Measurements from ENCODE around the gene A3GALT2.
A peak's percentile ranks its signal among the peaks of the same experiment; 100 is the strongest.
"Not testable (repeated sequence)": the region's sequence is repeated elsewhere in the genome, so short reads cannot be mapped to it uniquely, and the experiment has no call there.

The A3GALT2 gene

DNA sequence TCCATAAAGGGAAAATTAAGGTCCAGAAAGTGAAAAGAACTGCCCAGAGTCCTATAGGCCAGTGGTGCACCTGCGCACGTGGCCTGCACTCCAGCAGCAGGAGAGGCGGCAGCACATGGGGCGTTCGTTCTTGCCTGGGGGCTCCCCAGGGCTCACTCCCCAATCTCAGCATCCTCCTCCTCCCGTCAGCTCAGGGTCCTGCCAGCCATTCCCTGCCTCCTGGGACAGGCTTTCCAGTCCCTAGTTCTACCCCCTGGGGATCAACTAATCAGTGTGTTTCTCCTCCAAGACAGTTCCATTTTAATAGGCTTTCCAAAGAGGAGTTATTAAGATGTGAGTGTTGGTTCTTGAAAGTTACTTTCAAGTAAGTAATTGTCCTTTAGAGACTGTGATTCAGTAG lies 1.2 kb upstream of the A3GALT2 start:
- intact Hi-C loops (cut with micrococcal nuclease) = no loop called here

DNA sequence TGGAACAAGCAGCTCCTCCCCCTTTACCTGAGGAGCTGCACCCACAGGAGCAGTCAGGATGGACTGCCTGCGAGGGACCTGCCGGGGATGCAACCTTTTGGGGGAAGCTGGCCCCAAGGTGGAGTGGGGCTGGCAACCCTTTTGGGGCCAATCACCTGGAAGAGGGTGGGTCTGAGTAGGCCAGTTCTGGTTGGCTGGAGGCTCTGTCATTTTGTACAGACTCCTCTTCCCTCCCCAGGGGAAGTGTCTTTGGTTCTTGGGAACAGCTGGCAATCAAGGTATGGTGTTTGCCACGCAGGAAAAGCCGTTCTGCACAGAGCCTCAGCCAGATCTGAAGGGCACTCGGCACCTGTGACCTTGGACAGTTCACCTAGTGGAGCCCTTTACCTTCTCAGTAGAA lies 280 bp upstream of the A3GALT2 start:
- intact Hi-C loops (cut with micrococcal nuclease) = no loop called here
- H3K9me3 Mint-ChIP-seq = no peaks in the 10 kb centered on the region
- no peak overlapping the region for H3K4me3 Mint-ChIP-seq
- peaks cover 16% of the 10 kb centered on the region for H3K27me3 Mint-ChIP-seq
- H3K4me1 Mint-ChIP-seq (ENCODE audit: low read depth) = peaks cover 8% of the 10 kb centered on the region
- no peak overlapping the region for H3K27ac Mint-ChIP-seq
- peaks cover 36% of the 10 kb centered on the region for H3K36me3 Mint-ChIP-seq (ENCODE audit: low read depth)

More for the DNA sequence above, 1.2 kb upstream of the A3GALT2 start:
- Mint-ChIP-seq H3K4me1 (ENCODE audit: low read depth) (peaks cover 17% of the 10 kb centered on the region), H3K9me3 (no peaks in the 10 kb centered on the region), H3K36me3 (ENCODE audit: low read depth) (peaks cover 39% of the 10 kb centered on the region), H3K27ac (no peak overlapping the region), H3K27me3 (peaks cover 9% of the 10 kb centered on the region), H3K4me3 (no peak overlapping the region)

DNA sequence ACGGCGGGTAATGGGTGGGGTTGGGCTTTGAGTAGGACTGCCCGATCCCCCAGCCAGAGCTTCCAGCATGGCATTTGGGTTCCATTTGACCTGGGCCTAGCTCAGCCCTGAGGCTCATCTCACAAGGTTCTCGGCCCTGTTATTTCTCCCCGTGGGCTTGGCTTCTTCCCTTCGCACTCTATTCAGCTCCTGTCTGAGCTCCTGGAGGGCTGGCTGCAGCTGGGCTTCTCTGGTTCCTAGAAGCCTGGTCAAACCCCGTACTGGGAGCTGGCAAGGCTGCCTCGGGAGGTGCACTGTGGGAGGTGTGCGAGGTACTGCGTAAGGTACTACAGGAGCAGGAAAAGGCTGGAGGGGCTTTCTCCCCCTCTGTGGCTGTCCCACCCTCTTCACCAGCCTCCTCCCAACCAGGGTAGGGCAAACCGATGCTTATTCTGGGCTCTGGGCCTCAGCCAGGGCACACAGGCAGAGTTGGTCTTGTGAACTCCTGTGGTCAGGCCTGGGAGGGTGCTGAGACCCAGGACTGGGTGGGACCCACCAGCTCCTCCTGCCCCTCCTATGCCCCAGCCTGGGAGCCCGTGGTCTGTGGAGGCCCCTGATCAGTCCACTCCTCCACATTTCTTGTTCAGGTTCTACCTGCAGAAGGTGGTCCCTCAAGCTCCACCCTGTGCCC lies 814 bp downstream of the A3GALT2 start:
- H3K27ac Mint-ChIP-seq = no peak overlapping the region
- intact Hi-C loops (cut with micrococcal nuclease) = no loop called here
- H3K36me3 Mint-ChIP-seq (ENCODE audit: low read depth) = peaks cover 25% of the 10 kb centered on the region
- no peaks in the 10 kb centered on the region for H3K4me1 Mint-ChIP-seq (ENCODE audit: low read depth)
- peaks cover 18% of the 10 kb centered on the region for H3K27me3 Mint-ChIP-seq
- no peak overlapping the region for H3K4me3 Mint-ChIP-seq
- no peaks in the 10 kb centered on the region for H3K9me3 Mint-ChIP-seq

DNA sequence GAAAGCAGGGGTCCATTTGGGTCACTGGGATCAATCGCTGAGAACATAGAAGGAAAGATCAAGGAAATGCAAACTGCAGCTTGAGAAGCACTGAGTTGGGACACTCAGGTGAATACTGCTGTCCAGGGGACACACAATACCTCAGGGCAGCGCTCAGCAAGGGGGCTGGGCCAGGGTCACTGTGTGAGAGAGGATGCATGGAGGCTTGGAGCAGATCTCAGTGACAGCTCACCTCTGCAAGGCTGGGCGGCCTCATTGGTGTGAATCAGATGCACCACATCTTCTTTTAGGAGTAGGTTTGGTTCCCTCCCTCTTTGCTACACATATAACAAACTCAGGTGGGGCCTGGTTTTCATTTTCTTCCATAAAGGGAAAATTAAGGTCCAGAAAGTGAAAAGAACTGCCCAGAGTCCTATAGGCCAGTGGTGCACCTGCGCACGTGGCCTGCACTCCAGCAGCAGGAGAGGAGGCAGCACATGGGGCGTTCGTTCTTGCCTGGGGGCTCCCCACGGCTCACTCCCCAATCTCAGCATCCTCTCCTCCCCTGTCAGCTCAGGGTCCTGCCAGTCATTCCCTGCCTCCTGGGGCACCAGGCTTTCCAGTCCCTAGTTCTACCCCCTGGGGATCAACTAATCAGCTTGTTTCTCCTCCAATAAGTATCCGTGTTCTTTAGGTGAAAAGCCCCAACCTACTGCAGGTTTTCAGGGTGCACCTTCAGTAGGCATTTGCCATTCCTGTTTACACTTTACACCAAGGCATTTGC lies 1.5 kb downstream of the A3GALT2 start:
- Mint-ChIP-seq H3K4me3 (no peak overlapping the region), H3K27ac (no peak overlapping the region), H3K9me3 (no peaks in the 10 kb centered on the region), H3K36me3 (ENCODE audit: low read depth) (peaks cover 18% of the 10 kb centered on the region), H3K4me1 (ENCODE audit: low read depth) (no peaks in the 10 kb centered on the region), H3K27me3 (peaks cover 18% of the 10 kb centered on the region)
- intact Hi-C loops (cut with micrococcal nuclease) = no loop called here

DNA sequence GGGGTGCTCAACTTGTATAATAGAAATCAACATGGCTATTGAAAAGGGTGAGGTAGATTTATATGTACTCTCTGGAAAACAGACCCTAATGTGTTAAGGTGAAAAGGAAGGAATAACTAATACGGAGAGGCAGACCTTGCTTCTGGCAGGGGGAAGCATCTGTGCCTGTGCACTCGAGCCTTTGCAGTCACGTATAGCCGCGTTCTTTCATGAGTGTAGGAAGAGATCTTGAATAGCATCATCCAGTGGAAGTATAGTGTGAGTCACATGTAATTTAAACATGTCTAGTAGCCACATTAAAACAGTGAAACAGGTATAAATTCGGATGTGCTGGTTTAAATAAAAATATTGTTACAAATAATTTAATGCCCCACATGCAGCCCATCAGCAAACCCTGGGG lies 3.0 kb downstream of the A3GALT2 start:
- intact Hi-C loops (cut with micrococcal nuclease) = no loop called here
- Mint-ChIP-seq H3K27ac (no peak overlapping the region), H3K4me3 (no peak overlapping the region), H3K36me3 (ENCODE audit: low read depth) (peaks cover 4% of the 10 kb centered on the region), H3K4me1 (ENCODE audit: low read depth) (no peaks in the 10 kb centered on the region), H3K27me3 (peaks cover 18% of the 10 kb centered on the region), H3K9me3 (no peaks in the 10 kb centered on the region)

DNA sequence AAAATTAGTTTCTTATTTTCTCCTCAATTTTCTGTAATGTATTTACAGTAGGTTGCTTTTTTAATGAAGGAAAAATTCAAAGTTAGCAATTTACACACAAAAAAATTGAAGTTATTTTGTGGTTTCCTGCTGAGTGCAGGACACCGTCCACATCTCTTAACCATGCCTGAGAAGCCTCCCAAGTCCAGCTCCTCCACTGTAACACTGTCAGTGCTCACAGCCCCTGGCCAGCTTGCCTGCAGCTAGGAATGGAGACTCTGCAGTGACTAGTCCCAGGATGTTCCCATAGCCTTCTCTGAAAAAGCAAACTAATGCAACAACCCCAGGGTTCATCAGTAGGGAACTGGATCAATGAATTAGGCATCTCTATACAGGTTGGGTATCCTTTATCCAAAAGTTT lies 3.5 kb downstream of the A3GALT2 start:
- no peaks in the 10 kb centered on the region for H3K36me3 Mint-ChIP-seq (ENCODE audit: low read depth)
- intact Hi-C loops (cut with micrococcal nuclease) = no loop called here
- H3K27ac Mint-ChIP-seq = no peak overlapping the region
- no peaks in the 10 kb centered on the region for H3K4me1 Mint-ChIP-seq (ENCODE audit: low read depth)
- peaks cover 19% of the 10 kb centered on the region for H3K27me3 Mint-ChIP-seq
- no peaks in the 10 kb centered on the region for H3K9me3 Mint-ChIP-seq
- no peak overlapping the region for H3K4me3 Mint-ChIP-seq

DNA sequence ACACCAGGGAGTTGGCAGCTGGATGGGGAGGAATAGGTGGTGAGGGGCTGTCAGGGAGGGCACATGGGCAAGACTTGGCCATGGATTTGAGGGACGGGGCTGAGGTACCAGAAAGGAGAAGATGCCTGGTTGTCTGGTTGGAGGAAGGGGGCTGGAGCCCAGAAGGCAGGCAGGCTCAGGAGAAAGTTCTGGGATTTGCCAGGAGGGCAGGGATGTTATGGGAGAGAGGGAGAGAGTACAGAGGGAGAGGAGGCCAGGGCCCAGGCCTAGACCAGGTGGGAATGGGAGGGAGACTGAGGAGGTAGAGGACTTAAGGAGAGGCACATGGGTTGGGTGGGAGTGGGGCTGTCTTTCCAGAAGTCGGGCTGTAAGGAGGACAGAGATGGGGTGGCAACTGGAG lies 4.3 kb downstream of the A3GALT2 start:
- Mint-ChIP-seq H3K27me3 (peaks cover 25% of the 10 kb centered on the region), H3K4me3 (no peak overlapping the region), H3K4me1 (ENCODE audit: low read depth) (peaks cover under 1% of the 10 kb centered on the region), H3K27ac (no peak overlapping the region), H3K36me3 (ENCODE audit: low read depth) (no peaks in the 10 kb centered on the region), H3K9me3 (no peaks in the 10 kb centered on the region)
- intact Hi-C loops (cut with micrococcal nuclease) = no loop called here

DNA sequence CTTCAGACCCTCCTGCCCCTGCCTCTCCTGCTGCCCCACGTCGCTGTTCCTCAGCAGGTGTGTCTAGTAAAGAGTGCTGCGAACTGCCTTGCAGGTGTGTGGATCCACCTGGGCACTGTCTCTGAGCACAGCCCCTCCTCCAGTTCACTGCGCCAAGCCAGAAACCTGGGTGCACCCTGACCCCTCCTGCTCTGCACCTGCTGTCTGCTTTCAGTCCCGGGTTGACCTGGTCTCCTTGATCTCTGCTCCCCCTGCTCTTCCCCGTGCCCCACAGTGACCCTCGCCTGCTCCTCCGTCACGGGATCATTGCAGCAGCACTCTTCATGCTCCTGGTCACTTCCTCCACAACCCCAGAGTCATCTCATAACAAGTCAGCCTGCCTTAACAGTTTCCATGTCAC lies 6.5 kb downstream of the A3GALT2 start:
- Mint-ChIP-seq H3K9me3 (no peaks in the 10 kb centered on the region), H3K4me1 (ENCODE audit: low read depth) (peaks cover 7% of the 10 kb centered on the region), H3K27ac (no peak overlapping the region), H3K36me3 (ENCODE audit: low read depth) (no peaks in the 10 kb centered on the region), H3K27me3 (peaks cover 37% of the 10 kb centered on the region), H3K4me3 (no peak overlapping the region)
- intact Hi-C loops (cut with micrococcal nuclease) = no loop called here

DNA sequence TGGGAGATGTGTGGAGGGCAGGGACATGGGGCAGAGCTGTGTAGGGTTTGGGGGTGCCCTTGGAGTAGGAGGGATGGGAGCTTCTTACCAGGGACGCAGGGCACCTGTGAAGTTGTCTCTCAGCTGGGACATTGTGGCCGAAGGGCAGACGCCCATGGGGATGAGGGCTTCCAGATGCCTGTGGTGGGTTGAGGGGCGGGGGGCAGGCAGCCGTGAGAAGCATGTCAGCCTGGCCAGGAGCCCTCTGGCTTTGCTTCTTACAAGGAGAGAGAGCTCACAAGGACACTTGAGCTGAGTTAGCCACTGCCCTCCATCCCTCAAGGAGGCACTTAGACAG lies 8.5 kb downstream of the A3GALT2 start:
- Mint-ChIP-seq H3K4me3 (no peak overlapping the region), H3K27me3 (peaks cover 33% of the 10 kb centered on the region)

DNA sequence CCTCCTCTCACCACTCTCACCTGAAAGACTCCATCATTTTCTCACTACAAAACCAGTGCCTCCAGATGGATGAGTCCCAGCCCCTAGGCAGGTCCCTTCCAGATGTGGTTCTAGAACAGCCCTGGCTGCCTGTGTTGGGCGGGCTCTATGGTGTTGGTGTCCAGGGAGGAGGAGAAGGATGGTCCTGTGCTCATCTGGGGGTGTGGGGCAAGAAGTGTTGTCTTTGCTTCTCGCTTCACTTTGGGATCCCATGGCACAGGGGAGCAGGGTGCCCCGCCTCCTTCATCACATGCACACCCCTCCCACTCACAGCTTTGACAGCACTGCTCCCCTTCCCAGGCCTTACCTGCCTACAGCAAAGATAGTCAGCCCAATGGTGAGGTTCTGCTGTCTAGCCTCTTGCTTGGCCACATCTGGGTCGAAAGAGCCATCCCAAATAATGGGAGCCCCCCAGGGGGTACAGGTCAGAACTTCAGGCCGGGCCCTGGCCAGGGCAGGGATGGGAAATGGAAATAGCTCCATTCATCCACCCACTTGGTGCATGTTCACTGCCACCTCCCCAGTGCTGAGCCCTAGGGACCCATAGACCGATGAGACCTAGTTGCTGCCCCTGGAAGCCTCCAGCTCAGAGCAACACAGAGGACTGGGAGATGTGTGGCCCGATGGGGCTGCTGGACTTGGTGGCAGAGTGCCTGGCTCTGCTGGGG lies 9.0 kb downstream of the A3GALT2 start:
- intact Hi-C loops (cut with micrococcal nuclease) = no loop called here
- Mint-ChIP-seq H3K4me3 (no peak overlapping the region), H3K4me1 (ENCODE audit: low read depth) (peaks cover 8% of the 10 kb centered on the region), H3K27ac (no peak overlapping the region), H3K27me3 (peaks cover 34% of the 10 kb centered on the region), H3K9me3 (no peaks in the 10 kb centered on the region), H3K36me3 (ENCODE audit: low read depth) (no peaks in the 10 kb centered on the region)

More for the DNA sequence above, 8.5 kb downstream of the A3GALT2 start:
- no peaks in the 10 kb centered on the region for H3K36me3 Mint-ChIP-seq (ENCODE audit: low read depth)
- peaks cover 7% of the 10 kb centered on the region for H3K4me1 Mint-ChIP-seq (ENCODE audit: low read depth)
- H3K9me3 Mint-ChIP-seq = no peaks in the 10 kb centered on the region
- no peak overlapping the region for H3K27ac Mint-ChIP-seq
- intact Hi-C loops (cut with micrococcal nuclease) = no loop called here

DNA sequence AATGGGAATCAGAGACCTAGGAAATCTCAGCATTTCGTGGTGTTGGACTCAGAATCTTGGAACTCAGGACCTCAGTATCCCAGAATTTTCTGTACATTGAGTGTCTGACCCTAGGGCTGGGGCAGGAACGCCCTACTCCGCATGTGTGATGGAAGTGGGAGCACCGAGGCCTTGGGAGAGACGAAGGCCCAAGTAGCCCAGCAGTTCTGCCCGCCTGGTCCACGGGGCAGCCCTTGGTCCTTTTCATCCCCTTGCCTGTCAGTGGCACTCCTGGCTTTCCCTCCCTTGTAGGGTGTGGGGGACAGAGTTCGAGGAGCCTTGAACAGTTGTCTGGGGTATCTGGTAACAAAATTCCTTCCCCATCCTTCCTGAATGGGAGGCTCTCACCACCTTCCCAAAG lies 10.2 kb downstream of the A3GALT2 start:
- H3K27me3 Mint-ChIP-seq = peaks cover 39% of the 10 kb centered on the region
- H3K36me3 Mint-ChIP-seq (ENCODE audit: low read depth) = no peaks in the 10 kb centered on the region
- intact Hi-C loops (cut with micrococcal nuclease) = no loop called here
- H3K9me3 Mint-ChIP-seq = no peaks in the 10 kb centered on the region
- H3K4me1 Mint-ChIP-seq (ENCODE audit: low read depth) = peaks cover 19% of the 10 kb centered on the region
- H3K4me3 Mint-ChIP-seq = no peak overlapping the region
- H3K27ac Mint-ChIP-seq = no peak overlapping the region

DNA sequence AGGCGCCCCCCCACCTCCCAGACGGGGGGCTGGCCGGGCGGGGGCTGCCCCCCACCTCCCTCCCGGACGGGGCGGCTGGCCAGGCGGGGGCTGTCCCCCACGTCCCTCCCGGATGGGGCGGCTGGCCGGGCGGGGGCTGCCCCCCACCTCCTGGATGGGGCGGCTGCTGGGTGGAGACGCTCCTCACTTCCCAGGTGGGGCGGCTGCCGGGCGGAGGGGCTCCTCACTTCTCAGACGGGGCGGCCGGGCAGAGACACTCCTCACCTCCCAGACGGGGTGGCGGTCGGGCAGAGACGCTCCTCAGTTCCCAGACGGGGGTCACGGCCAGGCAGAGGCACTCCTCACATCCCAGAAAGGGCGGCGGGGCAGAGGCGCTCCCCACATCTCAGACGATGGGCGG lies 11.5 kb downstream of the A3GALT2 start:
- peaks cover 19% of the 10 kb centered on the region for H3K4me1 Mint-ChIP-seq (ENCODE audit: low read depth)
- intact Hi-C loops (cut with micrococcal nuclease); H3K36me3 Mint-ChIP-seq (ENCODE audit: low read depth); H3K27ac Mint-ChIP-seq; H3K9me3 Mint-ChIP-seq; H3K4me3 Mint-ChIP-seq: not testable (repeated sequence)
- peaks cover 49% of the 10 kb centered on the region for H3K27me3 Mint-ChIP-seq

DNA sequence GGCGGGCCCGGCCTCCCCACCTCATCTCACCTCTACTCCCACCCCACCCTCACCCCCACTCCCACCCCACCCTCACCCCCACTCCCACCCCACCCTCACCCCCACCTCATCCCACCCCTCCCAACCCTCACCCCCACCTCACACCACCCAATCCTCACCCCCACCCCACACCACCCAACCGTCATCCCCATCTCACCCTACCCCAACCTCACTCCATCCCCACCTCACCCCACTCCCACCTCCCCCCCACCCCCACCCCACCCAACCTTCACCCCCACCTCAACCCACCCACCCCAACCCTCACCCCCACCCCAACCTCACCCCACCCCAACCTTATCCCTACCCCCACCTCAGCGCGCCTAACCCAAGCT lies 13.4 kb downstream of the A3GALT2 start:
- no peaks in the 10 kb centered on the region for H3K9me3 Mint-ChIP-seq
- no peak overlapping the region for H3K27ac Mint-ChIP-seq
- peaks cover 29% of the 10 kb centered on the region for H3K4me1 Mint-ChIP-seq (ENCODE audit: low read depth)
- peaks cover 51% of the 10 kb centered on the region for H3K27me3 Mint-ChIP-seq
- H3K36me3 Mint-ChIP-seq (ENCODE audit: low read depth) = no peaks in the 10 kb centered on the region
- H3K4me3 Mint-ChIP-seq = no peak overlapping the region
- intact Hi-C loops (cut with micrococcal nuclease) = no loop called here

DNA sequence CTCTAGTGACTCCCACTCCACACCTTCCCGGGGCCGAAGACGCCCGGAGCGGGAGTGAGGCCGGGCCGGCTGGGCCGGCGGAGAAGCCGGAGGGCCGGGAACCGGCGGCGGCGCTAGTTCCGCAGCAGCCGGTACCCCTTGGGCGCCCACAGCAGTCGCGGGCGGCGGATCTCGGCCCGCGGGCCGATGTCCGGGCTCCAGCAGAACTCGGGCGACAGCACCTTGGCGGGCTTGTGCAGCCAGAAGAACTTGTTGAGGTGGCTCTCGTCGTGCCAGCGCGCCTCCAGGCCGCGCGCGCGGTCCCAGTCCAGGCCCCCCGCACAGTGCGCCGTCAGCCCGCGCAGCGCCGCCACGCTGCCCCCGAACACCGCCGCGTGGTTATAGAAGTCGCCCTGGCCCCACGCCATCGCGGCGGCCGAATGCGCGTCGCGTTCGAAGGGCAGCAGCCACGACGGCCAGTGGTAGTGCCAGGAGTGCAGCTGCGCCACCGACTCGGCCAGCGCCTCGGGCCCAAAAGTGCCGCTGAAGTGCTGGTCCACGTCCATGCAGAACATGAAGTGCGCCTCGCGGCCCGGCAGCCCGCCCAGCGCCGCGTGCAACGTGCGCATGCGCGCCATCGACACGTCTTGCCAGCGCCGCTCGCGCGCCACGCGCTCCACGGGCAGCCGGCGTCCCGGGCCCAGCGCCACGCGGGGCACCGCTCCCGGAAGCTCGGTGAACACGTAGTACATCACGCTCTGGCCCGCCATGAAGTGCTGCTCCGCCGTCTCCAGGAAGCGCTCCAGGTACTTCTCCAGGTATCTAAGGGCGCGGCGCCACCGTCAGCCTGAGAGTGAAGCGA lies 14.0 kb downstream of the A3GALT2 start:
- H3K4me3 Mint-ChIP-seq = peak overlapping the region; percentile 45
- intact Hi-C loops (cut with micrococcal nuclease) = no loop called here

More for the DNA sequence above, 14.0 kb downstream of the A3GALT2 start:
- Mint-ChIP-seq H3K4me1 (ENCODE audit: low read depth) (peaks cover 29% of the 10 kb centered on the region), H3K36me3 (ENCODE audit: low read depth) (peaks cover 2% of the 10 kb centered on the region), H3K9me3 (no peaks in the 10 kb centered on the region), H3K27ac (no peak overlapping the region), H3K27me3 (peaks cover 46% of the 10 kb centered on the region)

Data from dendritic cell treated with granulocyte-macrophage colony-stimulating factor and Interleukin-4, amounts not matched to agents 40 ng/mL and 50 ng/mL, for 4 days (primary cell).